CD4-positive, alpha-beta T cell treated with Interleukin-6 for 4 hours (primary cell): ENCODE data around the gene TRIM10.
"Not testable (repeated sequence)": the region's sequence is repeated elsewhere in the genome, so short reads cannot be mapped to it uniquely, and the experiment has no call there.

Experiments
- DNase-seq: peaks from one replicate; pipeline ENCODE4 v3.0.0-alpha.2; 2020; ENCODE audit warnings: mixed read lengths

TRIM10 gene

DNA sequence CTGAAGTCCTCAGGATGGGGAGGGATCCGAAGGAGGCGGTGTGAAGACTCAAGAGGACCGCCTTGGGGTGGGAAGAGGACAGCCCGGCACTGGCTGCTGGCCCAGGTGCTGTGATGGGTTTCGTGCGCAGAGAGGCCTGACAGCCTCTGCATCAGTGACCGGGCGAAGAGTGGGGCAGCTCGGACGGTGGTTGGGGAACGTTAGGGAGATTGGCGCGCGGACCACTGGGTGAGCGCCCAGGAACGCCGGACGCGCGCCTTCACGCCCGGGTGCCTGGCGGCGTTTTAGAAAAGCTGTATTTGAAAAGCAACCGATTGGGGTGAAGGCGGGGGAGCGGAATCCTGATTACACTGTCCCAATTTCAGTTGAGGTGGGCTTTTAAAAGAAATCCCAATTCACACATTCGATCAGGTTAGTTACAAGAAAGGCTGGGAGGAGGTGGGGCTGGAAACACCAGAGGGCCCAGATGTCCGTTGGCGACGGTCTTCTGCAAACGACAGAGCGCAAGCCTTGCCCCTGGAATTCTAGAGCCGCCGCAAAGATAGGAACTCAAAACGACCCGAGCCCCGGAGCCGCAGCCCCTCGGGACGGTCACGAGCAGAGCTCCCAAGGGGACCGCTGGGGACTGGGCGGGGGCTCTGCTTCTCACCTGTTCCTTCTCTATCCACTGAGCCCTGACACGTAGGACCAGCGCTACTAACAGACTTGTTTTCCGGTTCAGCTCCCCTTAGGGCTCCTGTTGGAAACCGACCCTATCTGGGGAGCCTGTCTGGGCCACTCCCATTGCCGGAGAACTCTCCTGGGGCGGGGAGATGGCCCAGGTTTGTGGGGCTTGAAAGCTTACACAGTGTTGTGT is 33.5 kb downstream of the TRIM10 start:
- no peak for DNase-seq

DNA sequence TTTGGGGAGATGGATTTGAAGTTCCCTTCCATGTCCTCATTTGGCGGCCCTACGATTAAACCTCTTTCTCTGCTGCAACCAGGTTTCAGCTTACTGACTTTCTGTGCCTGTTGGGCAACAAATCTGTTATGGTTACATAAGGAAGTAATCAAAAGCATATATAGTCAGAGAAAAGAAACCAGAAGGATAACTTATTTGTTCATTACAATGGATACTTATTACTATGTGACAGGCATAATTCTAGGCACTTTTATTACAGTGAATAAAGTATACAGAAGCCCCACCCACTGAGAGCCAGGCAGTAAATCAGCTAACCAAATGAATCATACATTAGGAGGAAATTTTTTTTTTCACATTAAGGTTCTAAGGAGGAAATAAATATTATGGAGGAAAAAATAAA is 38.5 kb downstream of the TRIM10 start:
- no peak for DNase-seq

DNA sequence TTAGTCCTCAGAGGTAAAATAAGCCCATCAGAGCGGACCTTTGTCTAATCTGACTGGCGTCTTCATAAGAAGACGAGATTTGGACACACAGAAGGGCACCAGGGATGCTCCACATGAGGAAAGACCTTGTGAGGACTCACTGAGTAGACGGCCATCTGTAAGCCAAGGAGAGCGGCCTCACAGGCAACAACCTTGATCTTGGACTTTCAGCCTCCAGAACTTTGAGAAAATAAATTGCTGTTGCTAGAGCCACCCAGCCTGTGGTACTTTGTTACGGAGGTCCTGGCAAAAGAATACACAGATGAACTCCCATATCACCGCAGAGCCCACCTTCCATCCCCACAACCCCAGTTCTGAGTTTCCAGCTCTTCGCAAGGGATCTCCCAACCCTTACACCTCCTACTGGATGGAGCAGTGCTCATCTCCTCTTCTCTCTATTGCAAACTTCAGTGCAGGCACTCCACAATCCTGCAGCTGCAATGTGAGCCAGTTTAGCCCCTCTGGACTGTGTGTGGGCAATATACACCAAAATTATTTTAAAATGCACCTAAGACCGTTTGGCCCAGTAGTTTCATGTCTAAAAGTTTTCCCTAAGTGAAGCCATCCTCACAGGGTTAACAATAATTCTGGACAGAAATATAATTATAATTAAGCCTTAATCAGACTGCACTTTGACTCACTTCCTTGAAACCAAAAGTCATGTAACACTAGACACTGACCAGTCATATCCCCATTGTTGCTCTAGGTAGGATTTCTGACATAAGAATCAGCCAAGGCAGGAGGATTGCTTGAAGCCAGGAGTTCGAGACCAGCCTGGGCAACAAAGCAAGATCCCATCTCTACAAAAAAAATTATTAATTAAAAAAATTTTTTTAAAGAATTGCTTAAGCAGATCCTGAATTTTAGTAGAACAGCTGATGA is 39.3 kb downstream of the TRIM10 start:
- DNase-seq: no peak

DNA sequence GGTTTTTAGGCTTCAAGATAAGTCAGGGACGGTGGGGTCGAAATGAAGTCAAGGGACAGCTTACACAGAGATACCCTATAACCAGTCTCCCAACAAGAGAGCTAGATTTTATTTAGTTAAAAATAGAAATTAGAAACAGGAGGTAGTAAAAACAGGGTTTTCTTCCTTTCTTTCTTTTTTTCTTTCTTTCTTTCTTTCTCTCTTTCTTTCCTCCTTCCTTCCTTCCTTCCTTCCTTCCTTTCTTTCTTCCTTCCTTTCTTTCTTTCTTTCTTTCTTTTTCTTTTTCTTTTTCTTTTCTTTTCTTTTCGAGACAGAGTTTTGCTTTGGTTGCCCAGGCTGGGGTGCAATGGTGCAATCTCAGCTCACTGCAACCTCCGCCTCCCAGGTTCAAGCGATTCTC is 42.3 kb downstream of the TRIM10 start:
- not testable (repeated sequence) for DNase-seq

DNA sequence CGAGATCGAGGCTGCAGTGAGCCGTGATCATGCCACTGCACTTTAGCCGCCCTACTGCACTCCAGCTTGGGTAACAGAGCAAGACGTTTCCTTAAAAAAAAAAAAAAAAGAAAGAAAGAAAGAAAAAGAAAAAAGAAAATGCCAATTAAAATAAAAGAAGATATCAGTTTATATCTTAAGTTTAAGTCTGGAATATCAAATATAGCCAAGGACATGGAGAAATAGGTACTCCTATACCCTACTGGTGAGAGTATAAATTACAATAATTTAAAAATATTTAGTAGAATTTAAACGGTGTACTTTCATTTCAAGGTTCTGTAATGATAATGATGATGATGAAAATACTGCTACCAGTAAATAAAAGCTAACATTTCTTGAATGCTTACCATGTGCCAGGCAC is 44.3 kb downstream of the TRIM10 start:
- no peak for DNase-seq

DNA sequence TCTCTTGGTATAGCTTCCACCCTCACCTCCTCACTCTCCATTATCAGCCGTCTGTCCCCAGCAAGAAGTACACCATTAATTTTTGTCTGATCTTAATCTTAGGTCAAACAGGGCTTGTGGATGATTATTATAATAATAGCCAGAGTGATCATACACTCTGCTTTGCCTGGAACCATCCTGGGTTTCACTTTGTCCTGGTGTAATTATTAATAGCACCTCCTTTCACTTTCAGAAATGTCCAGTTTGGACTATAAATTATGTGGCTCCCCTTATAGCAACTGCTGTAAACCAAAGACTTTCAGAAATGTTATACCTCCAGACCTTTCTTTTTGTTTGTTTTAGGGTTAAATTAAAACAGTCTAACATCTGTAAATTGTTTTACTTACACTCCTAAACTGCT is 47.2 kb downstream of the TRIM10 start:
- DNase-seq: no peak

DNA sequence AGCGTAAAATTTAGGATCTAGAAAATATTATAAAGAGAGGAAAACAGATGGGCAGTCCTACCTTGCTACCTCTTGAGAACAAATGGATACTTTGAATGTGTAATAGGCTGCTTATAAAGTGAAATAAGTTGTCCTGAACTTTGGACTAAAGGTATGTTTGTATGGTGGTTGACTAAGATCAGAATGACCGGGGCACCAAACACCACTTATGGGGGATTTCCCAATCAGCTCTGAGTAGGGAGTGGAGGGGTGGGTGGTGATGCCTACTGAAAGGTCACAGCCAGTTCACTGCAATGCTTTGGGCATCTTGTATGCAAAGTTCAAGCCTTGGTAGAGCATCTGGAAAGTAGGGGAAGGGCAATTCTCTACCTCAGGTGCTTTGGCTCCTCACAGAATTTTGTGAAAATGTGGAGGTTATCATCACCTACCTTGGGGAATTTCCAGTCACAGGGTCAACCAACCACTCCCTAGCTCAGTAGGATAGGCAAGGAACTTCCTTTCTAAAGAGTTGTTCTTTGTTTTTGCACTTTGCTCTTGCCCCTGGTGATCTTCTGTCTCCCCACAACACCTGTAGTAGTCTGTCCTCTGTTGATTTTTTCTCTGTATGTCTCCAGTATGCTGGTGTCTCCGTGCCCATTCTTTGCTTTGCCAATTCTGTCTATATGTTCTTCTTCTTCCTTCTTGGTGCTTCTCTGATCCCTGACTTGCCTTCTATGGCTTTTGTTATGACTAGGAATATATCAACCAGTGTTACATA is 47.8 kb downstream of the TRIM10 start, which contains the start of gene TRIM31:
TRIM31 (minus strand) TSS at position 88 of the 757 bp plus-strand sequence. CDS start 285 bp downstream, outside the sequence.
- no peak for DNase-seq

DNA sequence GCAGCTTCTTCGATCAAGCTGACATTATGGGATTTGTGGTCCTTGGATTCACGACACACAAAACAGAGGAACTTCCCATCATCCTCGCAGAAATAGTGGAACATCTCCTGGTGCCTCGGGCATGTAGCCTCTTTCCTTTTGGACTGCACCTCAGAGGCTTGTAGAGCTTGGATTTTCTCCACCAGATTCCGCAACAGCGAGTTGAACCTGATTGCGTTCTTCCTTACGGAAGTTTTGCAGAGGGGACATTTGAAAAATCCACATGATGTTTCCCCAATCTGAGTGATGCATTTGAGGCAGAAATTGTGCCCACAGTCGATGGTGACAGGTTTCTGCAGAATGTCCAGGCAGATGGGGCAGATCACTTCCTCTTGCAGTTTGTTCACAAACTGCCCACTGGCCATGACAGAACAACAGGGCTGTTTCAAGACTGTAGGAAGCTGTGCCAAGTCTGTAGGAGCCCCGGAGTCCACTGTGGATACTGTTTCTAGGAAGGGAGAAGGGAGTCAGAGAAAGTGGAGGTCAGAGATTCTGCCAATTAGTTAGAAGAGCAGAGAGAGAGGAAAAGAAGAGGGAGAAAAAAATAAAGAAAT is 48.5 kb downstream of the TRIM10 start:
- no peak for DNase-seq

DNA sequence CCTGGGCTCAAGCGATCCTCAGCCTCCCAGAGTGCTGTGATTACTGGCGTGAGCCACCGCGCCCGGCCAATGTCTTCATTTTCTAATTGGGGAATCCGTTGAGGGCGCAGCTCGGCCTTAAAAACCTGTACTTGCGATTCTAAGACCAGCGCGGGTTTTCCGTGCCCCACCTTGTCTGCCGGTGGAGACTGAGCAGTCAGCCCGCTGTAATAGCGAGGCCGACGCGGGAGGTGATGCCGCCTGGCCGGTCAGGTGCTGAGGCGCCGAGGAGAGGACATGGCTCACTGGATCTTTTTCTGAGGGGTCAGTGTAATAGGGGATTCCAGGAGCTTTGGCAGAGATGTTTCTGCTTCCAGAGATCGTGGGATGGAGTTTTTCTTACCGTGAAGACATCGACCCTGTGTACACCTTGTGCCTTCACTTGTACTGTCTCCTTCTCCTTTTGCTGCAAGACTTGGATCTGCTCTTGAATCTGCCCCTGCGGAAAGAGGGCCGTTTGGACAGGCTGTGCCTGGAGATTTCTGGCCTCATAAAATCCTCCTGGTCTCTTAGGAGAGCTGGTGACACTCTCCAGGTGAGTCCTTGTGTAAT is 49.6 kb downstream of the TRIM10 start:
- DNase-seq: no peak

DNA sequence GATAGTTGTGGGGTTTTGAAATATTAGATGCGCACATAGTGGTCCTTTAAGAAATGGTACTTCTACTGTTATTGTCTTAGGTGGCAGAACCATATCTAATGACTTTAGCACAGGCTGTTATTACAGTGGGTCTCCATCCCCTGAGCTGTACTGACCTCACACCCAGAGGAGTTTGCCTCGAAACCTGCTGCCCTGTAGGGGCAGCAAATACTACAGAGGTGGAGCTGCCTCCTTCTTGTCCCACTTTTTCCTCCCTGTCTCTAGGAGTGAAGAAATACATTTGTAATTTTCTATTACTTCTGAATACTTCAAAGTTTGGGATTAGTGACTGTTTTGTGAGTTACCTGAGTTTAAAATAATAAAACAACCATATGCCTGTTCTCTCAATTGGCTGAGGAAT is 56.4 kb downstream of the TRIM10 start:
- DNase-seq: no peak

DNA sequence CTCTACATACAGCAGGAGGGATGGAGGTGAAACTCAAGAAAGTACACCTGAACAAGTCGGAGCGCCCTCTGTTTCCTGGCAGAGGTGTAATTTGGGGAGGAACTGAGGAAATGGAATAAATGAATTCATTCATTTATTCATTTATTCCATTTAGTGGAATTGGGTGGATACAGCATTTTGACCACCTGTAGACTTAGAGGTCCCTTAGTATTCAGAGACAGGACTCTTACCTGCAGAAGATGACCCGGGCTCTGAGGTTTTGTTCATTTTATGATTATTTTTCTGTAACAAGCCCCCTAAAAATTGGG is 57.2 kb downstream of the TRIM10 start:
- DNase-seq: peak; percentile 22

DNA sequence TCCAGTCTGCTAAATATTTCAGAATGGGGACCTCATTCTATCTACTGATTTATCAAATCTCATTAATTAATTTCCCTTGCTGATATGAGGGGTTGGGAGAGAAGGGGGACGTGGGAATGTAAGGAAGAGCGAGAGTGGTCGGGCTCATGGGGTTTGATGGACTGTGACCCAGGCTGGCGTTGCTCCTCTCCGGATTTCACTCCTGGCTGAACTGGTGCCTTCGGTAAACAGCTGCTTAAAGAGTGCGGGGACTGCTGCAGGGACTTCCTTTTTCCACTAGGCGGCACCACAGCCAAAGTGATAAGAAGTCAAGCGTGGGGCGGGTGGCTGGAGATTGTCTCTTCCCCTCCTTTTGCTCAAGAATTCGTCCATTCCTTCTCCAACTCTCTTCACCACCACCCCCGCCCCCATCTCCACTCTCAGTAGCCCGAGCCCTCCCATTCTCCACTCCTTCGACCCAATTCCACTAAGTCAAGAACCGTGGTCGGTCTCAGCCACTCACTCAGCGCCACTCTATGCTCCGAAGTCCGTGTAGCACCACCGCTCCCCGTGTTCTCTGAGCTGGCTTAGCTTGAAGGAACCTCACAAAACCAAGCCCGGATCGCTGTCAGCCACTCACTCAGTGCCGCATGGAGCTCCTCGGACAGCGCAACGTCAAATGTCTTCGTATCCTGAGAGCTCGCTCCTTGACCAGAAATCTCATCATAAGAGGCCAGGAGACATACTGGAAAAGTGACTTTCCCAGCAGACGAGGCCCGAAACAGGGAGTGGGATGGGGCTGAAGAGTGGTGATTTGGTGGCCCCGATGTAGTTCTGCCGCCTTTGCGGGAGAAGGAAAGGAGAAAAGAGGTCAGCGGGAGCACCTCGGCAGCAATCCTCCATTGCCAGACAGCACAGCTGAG is 57.8 kb downstream of the TRIM10 start:
- DNase-seq: peak; percentile 87

DNA sequence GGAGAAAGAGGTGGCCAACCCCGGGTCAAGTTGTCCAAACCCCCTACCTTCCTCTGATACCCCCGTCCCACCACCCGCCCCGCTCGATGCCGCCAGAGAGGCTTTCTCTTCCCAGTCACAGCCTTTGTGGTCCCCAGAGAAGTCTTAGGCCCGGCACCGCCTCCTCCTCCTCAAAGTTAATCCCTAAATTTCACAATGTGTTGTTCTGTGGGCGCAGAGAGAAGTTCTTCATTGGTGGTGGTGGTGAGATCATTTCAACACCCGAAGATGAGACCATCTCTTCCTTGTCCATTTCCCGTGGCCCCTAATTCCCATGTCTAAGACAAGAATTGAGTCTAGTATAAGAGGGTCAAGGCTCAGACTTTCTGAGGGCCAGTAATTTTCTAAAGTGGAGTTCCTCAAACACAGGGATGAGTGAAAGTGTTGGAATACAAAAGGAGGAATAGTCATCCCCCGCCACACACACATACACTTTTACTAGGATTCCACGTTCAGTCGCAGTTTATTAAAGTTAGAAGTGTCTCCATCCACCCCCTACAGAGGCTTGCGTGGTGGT is 58.5 kb downstream of the TRIM10 start:
- DNase-seq: peak; percentile 12
